MM.1S (cell line): ENCODE data around the gene BACE2.

Experiments
- DNase-seq: peaks from one replicate; pipeline ENCODE4 v3.0.0-alpha.2; 2015
- H2AFZ ChIP-seq: fragments of 300-600 bp; sonication (generic); 2 replicates; pipeline ENCODE4 v1.6.0; 2016; ENCODE audit warnings: antibody characterized with exemption, low read length
- H3F3A ChIP-seq: fragments of 300-600 bp; sonication (generic); 2 replicates; pipeline ENCODE4 v1.6.1; 2016; ENCODE audit warnings: mild to moderate bottlenecking, antibody characterized with exemption, low read length, moderate library complexity, mixed read lengths; ENCODE audit not compliant: insufficient read depth
- H3K27ac ChIP-seq: fragments of 300-600 bp; sonication (generic); 2 replicates; pipeline ENCODE4 v1.5.1; 2016; ENCODE audit warnings: mild to moderate bottlenecking, low read length
- H3K27me3 ChIP-seq: fragments of 300-600 bp; sonication (generic); replicated peaks from 2 replicates; pipeline ENCODE4 v1.6.0; 2016; ENCODE audit warnings: low read length; ENCODE audit not compliant: insufficient read depth
- H3K36me3 ChIP-seq: fragments of 300-600 bp; sonication (generic); replicated peaks from 2 replicates; pipeline ENCODE4 v1.6.1; 2016; ENCODE audit warnings: mild to moderate bottlenecking, low read length, mixed read lengths; ENCODE audit not compliant: insufficient read depth
- H3K4me1 ChIP-seq: fragments of 300-600 bp; sonication (generic); 2 replicates; pipeline ENCODE4 v1.6.1; 2016; ENCODE audit warnings: low read length, mixed read lengths
- H3K4me2 ChIP-seq: fragments of 300-600 bp; sonication (generic); 2 replicates; pipeline ENCODE4 v1.6.0; 2016; ENCODE audit warnings: low read depth, low read length
- H3K4me3 ChIP-seq: fragments of 300-600 bp; sonication (generic); 2 replicates; pipeline ENCODE4 v1.5.1; 2016; ENCODE audit warnings: low read length, mixed read lengths
- H3K79me2 ChIP-seq: fragments of 300-600 bp; sonication (generic); 2 replicates; pipeline ENCODE4 v1.6.1; 2016; ENCODE audit warnings: mixed run types, low read length, mixed read lengths
- H3K9ac ChIP-seq: fragments of 300-600 bp; sonication (generic); 2 replicates; pipeline ENCODE4 v1.6.1; 2016; ENCODE audit warnings: low read length, mixed read lengths
- H3K9me2 ChIP-seq: fragments of 300-600 bp; sonication (generic); replicated peaks from 2 replicates; pipeline ENCODE4 v1.6.1; 2016; ENCODE audit warnings: mild to moderate bottlenecking, low read length, mixed read lengths; ENCODE audit not compliant: insufficient read depth
- H3K9me3 ChIP-seq: fragments of 300-600 bp; sonication (generic); replicated peaks from 2 replicates; pipeline ENCODE4 v1.6.1; 2016; ENCODE audit warnings: mild to moderate bottlenecking, low read length, mixed read lengths; ENCODE audit not compliant: insufficient read depth
- H4K20me1 ChIP-seq: fragments of 300-600 bp; sonication (generic); 2 replicates; pipeline ENCODE4 v1.6.1; 2016; ENCODE audit warnings: mild to moderate bottlenecking, low read length, moderate library complexity, mixed read lengths; ENCODE audit not compliant: insufficient read depth
- EZH2 ChIP-seq: fragments of 300-600 bp; sonication (generic); optimal IDR thresholded peaks from 2 replicates; pipeline ENCODE3; 2017; ENCODE audit warnings: low read depth, mild to moderate bottlenecking, antibody characterized with exemption, low read length, mixed read lengths
- EZH2phosphoT487 ChIP-seq: fragments of 300-600 bp; sonication (generic); IDR thresholded peaks from 2 replicates; pipeline ENCODE4 v1.6.1; 2018; ENCODE audit warnings: antibody characterized with exemption, low read length
- TF ChIP-seq, protein P1 (sequence below): fragments of 300-600 bp; sonication (generic); IDR thresholded peaks from 2 replicates; pipeline ENCODE4 v1.5.1; 2016; ENCODE audit warnings: antibody characterized with exemption, low read length, mixed read lengths

BACE2 gene

DNA sequence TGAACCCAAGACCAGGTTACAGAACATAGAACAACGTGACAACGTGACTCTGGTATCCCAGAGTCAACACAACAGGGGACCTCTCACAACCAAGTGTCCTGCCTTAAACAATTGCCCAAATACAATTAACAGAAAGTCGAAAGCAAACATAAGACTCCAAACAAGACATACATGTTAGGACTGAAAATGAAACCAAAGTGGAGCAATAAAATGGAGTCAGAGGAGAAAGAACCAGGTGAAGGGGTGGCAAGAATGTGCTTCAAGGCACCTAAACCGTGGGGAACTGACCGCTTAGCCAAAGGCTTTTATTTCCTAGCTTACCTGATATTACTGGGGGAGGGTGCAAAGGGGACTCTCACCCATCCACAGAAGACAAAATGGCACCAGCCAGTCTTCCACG, 17.8 kb downstream of the BACE2 start:
- Histone ChIP-seq H4K20me1 (no peaks in the 10 kb centered on the region), H3K27ac (no peak overlapping the region), H3K36me3 (no peaks in the 10 kb centered on the region), H3K79me2 (no peaks in the 10 kb centered on the region), H3K4me2 (peak overlapping the region; percentile 11; the same call in 1 of the 2 replicates), H3K4me3 (no peak overlapping the region), H3K9me2 (no peaks in the 10 kb centered on the region), H3K9me3 (no peaks in the 10 kb centered on the region), H3K4me1 (no peaks in the 10 kb centered on the region), H3F3A (no peaks in the 10 kb centered on the region), H3K27me3 (no peaks in the 10 kb centered on the region), H3K9ac (no peak overlapping the region), H2AFZ (peak overlapping the region; percentile 12; the same call in 1 of the 2 replicates)
- peak; percentile 26 for DNase-seq
- TF ChIP-seq EZH2phosphoT487 (no peak), EZH2 (no peak)
- TF ChIP-seq, protein P1, sequence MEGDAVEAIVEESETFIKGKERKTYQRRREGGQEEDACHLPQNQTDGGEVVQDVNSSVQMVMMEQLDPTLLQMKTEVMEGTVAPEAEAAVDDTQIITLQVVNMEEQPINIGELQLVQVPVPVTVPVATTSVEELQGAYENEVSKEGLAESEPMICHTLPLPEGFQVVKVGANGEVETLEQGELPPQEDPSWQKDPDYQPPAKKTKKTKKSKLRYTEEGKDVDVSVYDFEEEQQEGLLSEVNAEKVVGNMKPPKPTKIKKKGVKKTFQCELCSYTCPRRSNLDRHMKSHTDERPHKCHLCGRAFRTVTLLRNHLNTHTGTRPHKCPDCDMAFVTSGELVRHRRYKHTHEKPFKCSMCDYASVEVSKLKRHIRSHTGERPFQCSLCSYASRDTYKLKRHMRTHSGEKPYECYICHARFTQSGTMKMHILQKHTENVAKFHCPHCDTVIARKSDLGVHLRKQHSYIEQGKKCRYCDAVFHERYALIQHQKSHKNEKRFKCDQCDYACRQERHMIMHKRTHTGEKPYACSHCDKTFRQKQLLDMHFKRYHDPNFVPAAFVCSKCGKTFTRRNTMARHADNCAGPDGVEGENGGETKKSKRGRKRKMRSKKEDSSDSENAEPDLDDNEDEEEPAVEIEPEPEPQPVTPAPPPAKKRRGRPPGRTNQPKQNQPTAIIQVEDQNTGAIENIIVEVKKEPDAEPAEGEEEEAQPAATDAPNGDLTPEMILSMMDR, result no peak

DNA sequence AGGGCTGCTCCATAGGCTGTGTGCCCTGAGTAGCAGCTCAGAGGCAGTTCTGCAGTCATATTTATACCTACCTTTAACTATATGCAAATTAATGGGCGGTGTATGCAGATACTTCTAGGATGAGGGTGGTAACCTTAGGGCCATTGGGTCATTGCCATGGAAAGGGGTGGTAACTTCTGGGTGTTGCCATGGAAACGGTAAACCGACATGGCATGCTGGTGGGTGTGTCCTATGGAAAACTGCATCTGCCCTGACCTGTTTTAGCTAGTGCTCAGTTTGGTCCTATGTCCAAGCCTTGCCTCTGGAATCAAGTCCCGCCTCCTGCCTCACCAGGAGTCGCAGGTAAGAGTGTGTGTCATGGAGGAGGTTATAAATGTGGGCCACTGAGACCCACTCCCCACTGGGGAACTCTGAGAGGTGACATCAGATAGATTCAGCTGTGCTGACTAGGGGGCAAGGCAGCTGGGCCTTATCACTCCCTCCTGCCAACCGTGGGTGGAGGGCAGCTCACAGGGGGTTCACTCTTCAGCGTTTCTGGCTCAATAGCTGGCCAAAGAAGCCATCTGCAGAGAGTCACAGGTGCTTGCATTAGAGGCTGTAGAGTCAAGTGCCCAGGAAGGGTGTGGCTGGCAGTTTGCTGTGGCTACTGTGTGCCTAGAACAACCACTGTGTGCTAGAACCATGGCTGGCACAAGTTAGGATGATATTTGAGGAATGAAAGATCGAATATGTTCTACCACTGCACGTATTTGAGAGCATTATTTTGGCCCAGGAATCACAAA, 19.0 kb downstream of the BACE2 start:
- Histone ChIP-seq H3K4me1 (no peaks in the 10 kb centered on the region), H3K4me2 (no peak overlapping the region), H3K9ac (no peak overlapping the region), H3F3A (no peaks in the 10 kb centered on the region), H3K27me3 (no peaks in the 10 kb centered on the region), H3K4me3 (no peak overlapping the region), H3K9me2 (no peaks in the 10 kb centered on the region), H3K36me3 (no peaks in the 10 kb centered on the region), H3K27ac (no peak overlapping the region), H2AFZ (no peak overlapping the region), H3K79me2 (no peaks in the 10 kb centered on the region), H4K20me1 (no peaks in the 10 kb centered on the region), H3K9me3 (no peaks in the 10 kb centered on the region)
- no peak for DNase-seq
- TF ChIP-seq EZH2, result no peak
- TF ChIP-seq EZH2phosphoT487, result no peak

DNA sequence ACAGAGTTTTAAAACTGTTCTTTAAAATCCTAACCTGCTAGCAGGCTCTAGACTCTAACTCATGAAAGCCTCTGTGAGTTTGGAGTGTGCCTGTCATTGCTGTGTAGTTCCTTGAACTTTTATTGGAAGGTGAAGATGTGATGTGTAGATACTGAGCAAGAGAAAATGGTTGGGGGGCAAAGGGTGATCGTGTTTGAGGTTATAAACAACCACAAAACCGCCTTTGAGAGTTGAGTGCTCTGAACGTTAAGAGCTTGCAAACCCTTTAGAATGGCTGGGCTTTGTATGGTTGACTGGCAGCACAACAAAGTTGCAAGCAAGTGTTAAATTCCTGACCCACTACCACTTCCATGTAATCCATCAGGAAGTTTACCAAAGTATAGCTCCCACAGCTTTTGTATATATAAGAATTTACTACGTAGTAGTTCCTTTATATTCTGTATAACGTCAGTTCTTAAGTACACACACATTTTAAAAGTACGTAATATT, 19.6 kb downstream of the BACE2 start:
- no peak overlapping the region for H3K27ac ChIP-seq
- no peak overlapping the region for H3K4me2 ChIP-seq
- no peaks in the 10 kb centered on the region for H3K79me2 ChIP-seq
- DNase-seq, result no peak
- no peaks in the 10 kb centered on the region for H3K9me2 ChIP-seq
- H4K20me1 ChIP-seq, result no peaks in the 10 kb centered on the region
- H3F3A ChIP-seq, result no peaks in the 10 kb centered on the region
- H3K4me3 ChIP-seq, result no peak overlapping the region
- no peak overlapping the region for H3K9ac ChIP-seq
- no peaks in the 10 kb centered on the region for H3K27me3 ChIP-seq
- no peaks in the 10 kb centered on the region for H3K4me1 ChIP-seq
- H2AFZ ChIP-seq, result no peak overlapping the region
- no peaks in the 10 kb centered on the region for H3K36me3 ChIP-seq
- H3K9me3 ChIP-seq, result no peaks in the 10 kb centered on the region
- TF ChIP-seq EZH2phosphoT487 (no peak), EZH2 (no peak)
- TF ChIP-seq, protein P1, result no peak
